ENCODE data around the gene DAB2IP. TPM values are rescaled to one million over a fixed set of nuclear protein-coding genes. Genes with fewer than 3 reads are reported as not detected.

The DAB2IP gene
- total RNA-seq, 1 experiment from 2014 or later: 19.1 TPM

DNA sequence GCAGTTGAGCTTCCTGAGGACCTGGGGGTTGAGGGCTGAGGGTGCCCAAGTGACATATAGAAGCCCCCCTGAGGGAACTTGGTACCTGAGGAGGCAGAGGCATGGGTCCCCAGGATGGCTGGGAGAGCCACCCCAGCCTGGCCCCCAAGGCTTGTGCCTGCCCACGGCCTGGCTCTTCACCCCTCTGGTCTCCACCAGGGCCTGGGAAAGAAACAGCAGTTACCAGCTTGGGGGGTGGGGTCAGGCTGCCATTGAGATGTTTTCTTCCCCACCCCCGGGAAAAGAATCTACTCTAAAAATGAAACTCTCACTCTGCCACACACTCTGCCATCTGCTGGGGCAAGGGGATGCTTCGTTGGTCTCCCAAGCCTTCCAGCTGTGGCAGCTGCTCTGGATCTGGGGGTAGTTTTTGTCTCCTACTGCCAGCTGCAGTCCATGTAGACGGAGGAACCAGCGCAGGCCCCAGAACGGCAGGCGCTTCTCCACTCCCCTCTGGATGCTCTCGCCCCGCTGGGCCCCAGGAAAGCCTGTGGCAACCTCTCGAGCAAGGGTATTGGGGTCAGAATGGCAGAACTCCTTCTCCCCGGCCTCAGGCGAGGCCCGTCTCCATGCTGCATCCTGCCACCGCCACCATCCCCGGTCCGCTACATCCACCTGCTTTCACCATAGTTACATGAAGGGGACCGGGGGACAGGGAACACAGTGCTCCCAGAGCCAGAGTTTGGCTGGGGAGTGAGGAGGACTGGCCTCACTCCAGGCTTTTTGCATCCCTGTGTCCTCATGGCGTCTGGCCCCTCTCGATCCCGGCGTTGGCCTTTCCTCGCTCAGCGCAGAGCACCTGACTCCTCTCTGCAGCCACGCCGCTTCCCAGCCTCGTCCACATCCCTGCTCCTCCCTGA lies 123.5 kb downstream of the DAB2IP start:
- no peak for DNase-seq (ENCODE audit: low spot score)

DNA sequence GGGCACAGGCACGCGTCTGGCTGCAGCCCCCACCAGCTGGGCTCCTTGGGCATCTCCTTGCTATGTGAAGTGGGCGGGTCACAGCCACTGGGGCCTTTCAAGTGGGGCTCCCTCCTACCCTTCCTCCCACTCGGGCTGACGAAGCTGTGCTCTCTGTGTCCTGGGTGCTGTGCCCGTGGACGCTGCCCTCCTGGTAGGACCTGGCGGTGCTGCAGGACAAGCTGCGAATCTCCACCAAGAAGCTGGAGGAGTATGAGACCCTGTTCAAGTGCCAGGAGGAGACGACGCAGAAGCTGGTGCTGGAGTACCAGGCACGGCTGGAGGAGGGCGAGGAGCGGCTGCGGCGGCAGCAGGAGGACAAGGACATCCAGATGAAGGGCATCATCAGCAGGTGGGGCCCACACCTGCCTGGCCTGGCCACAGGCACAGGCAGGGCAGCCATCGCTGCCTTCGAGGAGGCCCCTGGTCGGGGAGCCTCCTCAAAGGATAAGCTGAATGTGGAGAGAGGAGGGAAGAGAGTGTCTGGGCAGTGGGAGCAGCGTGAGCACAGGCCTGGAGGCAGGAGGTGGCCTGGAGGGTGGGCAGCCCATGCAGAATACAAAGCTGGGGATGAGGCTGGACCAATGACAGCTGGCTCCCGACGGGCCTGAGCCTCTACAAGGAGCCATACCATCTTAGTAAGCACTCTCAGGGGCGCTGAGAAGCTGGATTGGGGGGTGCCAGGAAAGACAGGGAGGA lies 124.7 kb downstream of the DAB2IP start:
- no peak for DNase-seq (ENCODE audit: low spot score)

DNA sequence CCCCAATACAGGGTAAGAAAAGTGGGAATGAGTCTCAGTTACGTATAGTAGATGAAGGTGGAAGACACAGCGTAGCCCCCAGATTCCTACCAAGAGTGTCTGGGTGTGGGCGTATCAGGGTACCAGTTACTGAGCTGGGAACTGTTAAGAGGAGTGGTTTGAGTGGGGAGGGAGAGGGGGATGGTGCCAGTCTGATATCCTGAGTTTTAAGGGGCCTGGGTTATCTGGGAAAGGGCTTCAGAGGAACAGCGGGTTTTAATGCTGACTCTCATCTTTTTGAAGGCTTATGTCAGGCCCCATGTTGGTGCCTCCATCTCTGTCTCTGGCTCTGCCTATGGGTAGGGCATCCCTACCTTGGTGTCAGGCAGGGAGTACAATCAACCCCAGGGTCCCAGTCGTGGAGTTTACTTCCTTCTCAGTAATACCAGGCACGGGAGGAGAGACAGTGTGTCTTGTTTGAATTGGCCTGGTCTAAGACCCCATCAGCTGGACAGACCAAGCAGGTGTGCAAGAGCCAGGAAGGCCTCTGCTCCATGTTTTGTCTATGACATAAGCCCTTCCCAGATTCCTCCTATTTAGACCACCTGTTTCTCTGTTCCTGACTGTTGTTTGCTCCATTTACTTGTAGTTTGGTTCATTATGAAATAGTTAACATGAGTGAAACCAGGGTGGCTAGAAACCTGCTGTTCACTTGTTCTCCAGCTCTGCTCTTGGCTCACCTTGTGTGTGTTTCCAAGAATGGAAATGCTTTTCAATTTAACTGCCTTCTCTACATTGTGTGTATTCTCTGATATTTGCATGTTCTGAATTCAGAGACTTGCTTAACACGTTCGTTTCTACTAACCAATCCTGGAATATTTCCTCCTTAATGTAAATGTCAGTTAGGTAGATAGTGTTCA lies 125.6 kb downstream of the DAB2IP start:
- DNase-seq (ENCODE audit: low spot score): no peak

DNA sequence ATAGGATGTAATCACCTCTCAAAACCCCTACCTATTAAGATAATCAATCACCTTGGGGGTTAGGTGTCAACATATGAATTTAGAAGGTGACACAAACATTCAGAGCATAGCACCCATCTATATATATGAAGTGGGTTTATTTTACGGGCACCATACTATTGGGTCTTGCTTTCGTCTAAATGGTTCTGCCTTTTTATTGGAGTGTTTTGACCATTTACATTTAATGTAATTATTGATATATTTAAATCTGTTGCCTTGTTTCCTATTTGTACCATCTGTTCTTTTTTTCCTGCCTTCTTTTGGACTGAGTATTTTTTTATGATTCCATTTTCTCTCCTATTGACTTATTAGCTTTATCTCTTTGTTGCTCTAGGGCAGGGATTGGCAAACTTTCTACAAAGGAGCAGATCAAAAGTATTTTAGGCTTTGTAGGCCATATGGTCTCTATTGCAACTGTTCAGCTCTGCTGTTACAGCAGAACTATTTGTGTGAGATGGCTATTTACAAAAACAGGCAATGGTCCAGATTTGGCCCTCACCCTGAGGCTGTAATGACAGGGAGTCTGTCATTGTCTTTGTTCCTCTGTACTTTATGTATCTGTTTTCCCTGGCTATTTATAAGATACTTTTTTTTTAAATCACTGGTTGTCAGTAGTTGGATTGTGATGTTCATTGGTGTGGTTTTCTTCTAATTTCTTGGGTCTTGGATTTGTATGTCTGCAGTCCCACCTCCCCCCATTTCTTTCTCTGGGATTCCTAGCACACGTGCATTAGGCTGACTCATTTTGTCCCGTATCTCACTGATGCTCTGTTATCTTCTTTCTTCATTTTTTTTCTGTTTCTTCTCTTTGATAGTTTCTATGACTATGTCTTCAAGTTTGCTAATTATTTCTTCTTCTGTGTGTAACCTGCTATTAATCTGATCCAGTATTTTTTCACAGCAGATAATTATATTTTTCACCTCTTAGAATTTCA lies 127.1 kb downstream of the DAB2IP start:
- DNase-seq (ENCODE audit: low spot score): peak; percentile 21

DNA sequence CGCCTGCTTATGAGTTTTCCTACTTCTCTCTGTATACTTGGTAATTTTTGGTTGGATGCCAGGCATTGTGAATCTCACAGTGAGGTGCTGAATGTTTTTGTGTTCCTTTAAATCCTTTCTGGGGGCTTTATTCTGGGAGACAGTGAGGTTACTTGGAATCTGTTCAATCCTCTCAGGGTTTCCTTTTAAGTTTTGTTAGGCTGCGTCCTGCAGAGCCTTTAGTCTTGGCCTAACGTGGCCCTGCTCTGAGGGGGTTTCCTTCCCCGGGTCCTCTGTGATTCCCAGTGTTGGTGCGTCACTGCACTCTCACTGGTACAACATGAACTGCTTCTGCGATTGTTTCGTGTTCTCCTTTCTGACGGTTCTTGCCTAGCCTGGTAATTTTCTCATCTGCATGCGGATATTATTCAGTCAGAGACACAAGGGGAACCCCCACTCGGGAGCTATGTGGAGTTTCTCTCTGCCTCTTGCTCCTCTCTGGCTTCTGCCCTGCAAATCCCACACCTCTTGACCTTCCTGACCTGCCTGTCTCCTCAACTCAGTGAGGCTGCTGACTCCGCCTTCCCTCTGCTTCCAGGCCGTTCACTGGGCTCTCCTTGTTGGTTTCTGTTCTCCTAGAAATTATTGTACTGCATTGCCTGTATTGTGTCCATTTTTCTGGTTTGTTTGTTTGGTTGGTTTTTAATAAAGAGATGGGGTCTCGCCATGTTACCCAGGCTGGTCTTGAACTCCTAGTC lies 128.1 kb downstream of the DAB2IP start:
- DNase-seq (ENCODE audit: low spot score): no peak

DNA sequence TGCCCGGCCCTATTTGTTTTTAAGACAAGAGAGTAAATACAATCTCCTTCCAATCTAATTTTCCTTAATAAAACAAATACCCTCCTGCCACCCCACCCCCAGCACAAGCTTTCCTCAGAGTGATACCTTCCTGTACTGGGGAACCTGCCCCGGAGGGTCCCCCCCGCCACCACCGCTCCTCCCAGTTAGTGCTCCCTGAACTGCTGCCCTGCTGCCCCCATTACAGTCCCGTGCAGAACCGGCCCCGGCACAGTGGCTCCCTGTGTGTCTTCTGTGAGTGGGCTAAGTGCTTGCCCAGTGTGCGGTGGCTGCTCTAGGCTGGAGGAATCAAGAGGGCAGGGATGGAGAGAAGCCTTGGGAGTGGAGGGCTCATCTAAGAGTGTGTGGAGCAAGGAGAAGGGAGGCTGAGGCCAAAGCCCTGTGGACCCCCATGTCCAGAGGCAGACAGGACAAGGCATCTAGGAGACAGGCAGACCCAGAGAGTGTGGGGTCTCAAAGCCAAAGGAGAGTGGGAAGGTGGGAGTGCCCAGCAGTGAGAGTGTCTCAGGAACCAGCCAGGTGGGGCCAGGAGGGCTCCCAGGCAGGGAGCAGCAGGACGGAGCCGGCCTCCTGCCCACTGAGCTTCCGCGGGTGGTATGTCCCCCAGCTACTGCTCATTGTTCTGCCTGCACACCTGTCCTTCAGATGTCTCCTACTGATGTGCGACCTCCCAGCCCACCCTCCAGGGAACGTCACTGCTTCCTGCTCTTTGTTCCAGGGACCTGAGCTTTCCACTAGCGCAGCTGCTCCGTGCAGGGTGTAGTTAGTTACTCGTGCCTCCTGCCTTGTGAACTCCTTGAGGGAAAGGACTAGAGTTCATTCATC lies 129.0 kb downstream of the DAB2IP start:
- DNase-seq (ENCODE audit: low spot score): no peak

DNA sequence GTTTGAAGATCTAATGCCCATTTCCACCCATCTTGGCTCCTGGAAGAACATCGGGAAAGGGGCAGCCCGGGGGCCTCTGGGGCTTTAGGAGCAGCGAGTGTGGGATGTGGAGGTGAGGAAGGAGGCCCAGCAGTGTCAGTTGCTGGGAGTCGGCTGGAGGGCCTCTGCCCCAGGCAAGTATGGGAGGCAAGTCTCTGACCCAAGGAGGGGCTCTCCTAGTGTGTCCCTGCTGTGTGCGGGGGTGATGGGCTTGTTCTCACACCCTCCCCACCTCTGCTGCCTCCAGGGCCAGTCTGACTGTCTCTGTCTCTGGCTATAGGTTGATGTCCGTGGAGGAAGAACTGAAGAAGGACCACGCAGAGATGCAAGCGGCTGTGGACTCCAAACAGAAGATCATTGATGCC lies 129.7 kb downstream of the DAB2IP start:
- DNase-seq (ENCODE audit: low spot score): no peak

DNA sequence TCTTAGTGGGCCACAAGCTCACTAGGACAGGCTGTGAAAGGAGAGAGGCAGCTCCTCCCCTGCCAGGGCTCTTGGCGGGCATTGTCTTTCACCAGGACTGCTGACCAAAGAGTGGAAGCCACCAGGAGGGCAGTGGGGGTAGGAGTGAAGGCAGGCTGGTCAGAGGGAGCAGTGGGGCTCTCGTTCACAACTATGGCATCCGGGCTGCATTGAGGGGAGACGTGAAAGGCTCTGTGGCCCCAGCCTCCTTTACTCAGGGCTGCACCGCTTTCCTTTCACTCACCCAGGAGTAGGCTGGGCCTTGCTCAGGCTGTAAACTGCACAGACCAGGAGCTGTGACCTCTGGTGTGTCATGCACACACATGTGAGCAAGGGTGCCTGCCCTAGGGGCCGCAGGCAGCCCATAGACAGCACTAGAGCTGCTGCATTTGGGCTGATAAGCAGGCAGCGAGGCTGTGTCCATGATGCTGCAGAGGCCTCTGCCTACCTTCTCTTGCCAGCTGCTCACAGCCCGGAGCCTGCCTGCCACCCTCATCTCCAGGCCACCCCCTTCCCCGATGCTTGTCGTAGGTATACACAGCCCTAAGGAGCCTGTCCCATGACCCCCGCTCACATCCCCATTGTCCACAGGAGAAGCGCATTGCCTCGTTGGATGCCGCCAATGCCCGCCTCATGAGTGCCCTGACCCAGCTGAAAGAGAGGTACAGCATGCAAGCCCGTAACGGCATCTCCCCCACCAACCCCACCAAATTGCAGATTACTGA lies 130.4 kb downstream of the DAB2IP start:
- DNase-seq (ENCODE audit: low spot score): no peak

DNA sequence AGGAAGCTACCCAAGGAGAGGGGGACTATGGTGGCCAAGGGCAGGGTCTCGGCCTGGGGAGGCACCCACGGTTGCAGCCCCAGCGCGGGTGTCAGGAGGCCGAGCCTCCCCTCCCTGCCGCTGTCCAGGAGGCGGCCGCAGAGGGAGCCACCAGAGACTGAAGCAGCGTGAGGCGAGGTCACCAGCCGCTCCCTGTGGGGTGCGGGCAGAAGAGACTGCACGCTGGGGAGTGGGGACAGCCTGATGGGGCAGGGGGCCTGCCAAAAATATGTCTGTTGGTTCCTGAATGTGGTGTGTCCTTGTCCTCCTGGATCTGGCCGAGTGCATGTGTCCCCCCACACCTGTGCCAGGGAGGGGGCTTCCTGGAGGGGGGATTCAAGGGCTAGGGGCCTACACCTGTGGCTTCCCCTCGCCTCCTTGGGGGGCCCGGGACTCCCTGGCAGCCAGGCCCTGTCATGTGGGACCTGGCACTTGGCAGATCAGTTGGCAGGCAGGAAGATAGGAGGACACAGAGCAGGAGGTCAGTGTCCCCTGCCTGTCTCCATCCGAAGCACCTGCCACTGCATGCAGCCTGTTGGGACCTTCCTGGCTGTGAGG lies 131.2 kb downstream of the DAB2IP start:
- no peak for DNase-seq (ENCODE audit: low spot score)

DNA sequence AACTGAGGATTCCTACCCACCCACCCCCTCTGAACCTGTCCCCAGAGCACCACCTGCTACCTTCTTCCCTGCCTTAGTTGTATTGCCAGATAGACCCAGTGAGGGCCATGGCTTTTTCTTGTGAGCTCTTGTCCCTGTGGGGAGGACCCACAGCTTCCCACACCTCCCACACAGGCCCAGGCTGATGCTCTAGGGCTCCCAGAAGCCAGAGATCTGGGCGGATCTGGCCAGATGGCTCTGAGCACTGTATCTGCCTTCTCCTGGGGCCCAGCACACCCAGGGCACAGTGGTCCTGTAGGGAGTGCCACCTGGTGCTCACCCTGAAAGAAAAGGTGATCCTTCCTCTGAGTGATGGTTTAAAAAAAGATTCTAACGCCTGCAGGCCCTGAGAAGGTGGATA lies 131.7 kb downstream of the DAB2IP start:
- no peak for DNase-seq (ENCODE audit: low spot score)

DNA sequence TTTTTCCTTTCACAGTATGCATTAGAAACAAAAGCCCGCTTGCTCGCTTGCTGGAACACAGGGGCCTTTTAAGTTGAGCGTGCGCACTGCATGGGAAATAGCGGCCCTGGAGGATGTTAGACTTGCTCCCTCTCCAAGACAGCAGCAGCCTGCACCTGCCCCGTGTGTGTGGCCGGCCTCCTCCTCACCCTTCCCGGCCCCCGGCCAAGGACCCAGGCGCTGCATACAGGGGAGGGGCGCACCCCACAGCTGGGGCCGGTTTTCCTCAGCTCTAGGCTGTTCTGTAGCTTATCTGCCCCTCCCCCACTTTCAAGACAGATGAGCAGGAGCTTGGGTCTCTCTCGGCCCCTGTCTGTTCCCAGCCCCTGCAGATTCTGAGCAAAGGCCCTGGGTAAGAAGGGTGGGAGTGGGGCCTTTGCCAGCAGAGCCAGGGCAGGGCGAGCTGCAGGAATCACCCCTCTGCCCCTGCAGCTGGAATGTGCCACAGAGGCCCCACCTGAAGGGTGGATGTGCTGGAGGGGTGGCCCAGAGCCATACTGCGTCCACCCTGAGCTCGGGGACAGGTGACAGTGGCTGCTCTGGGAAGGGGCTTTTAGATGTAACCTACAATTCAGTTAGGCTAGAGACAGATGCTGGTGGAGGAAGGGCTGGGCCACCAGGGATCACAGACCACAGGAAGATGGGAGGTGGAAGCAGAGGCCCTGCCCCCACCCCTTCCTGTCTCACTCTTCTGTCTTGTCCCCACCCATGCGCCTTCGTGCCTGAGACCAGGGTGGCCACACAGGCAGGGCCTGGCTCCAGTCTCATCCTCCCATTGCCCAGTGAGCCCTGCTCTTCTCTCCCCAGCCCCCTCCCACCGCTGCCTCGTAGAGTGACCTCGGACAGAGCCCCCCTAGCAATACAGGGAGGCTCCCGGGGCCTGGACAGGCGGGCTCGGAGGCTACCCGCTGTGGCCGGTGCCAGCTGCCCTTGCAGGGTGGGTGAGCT lies 132.4 kb downstream of the DAB2IP start:
- DNase-seq (ENCODE audit: low spot score): no peak

DNA sequence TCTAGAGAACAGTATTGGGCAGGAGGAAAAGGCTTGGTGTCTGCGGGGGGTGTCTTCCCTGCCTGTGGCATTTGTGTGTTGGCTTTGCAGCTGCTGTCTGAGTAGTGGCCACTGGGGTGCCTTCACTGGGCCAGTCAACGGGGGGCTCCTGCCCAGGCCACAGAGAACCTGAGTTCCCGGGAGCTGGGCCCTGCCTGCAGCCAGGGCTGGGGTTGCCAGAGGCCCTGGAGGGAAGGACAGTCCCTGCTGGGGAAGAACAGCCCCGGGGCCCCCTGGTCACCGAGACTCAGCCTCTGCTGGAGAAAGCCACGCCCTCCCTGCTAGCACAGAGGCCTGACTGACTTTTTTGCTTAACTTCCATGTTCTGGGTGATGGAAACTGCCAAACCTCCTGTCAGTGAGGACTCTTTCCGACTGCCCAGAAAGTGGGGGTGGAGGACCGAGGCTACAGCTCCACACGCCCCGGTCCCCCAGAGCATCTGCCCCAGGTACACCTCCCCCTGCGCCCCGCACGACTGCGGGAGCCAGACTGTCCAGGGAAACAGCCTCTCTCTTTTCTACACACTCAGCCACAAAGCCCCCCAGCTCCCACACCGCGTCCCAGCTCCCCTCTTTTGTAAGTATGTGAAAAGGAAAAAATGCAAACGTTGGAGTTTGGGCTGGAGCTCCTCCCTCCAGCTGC lies 133.4 kb downstream of the DAB2IP start:
- DNase-seq (ENCODE audit: low spot score): no peak

DNA sequence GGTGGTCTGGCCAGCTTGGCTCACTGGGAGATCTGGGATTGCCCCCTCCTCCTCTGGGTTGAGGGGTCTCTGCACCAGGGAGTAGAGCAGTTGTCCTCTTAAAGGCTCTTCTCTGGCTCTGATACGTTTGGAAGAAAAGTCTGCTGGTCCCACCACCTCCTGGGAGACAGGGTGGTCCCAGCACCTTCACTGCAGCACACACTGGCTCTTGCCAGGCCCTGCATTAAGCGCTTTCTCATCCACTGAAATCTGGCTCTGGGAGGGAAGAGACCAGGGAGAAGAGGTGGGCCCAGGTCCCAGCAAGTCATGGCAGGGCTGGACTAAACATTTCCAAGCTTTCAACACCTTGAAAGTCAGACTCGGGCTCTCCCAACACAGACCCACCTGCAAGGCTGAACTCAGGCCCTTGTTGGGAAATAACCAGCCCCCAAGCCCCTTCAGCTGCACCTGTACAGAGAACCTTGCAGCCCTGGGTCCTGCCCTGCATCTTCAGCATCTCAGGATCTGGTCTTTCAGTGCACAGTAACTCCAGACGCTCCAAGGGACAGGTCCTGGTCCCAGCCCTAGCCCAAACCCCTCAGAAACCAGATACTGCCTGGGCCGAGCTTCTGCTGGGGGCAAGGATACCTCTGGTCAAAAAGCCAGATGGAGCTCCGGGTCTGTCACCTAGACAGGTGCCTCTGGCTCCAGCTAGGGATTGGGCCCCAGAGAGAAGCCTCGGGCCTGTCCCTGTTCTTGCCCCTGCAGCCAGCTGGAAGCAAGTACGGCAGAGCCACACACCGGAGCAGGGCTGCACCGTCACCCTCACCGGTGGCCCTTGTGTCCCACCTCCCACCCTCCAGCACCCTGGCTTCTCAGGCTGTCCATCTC lies 134.5 kb downstream of the DAB2IP start:
- DNase-seq (ENCODE audit: low spot score): no peak

DNA sequence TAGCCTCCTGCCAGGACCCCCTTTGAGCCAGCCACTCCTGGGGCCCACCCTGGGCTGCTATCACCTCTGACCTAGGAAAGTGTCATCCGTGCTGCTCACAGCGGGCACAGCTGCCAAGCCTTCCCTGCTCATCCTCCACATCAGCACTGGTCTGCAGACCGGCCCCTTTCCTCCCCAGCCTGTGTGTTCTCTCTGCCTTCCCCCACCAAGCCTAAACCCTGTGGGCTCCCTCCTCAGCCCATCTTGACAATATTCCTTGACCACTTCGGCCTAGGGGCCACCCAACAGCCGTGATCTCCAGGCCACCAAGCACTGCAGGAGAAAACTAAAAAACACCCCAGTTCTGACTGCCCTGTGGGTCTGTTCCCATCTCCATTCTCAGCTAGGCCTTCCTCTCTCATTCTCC lies 135.1 kb downstream of the DAB2IP start:
- no peak for DNase-seq (ENCODE audit: low spot score)

DNA sequence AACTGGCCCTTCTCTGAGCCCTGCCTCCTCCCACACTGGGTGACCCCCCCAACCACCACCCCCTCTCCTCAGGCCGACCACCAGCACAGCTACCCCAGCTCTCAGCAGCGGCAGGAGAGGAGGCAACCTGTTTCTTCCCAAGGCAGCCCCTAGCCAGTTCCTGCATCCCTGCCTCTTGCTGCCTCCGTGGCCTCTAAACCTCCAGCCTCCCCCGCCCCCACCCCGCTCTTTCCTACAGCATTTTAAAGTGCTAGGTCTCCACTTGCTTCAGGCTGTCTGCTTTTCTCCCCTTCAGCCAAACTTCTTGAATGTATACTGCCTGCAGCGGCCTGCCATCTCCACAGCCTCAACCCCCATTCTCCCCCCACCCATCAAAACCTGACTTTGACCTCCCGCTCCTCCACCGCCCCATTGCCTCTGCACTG lies 135.6 kb downstream of the DAB2IP start:
- no peak for DNase-seq (ENCODE audit: low spot score)
